GM12878 (cell line): Measurements from ENCODE around the gene MCM5. TPM values are rescaled to one million over a fixed set of nuclear protein-coding genes. Genes with fewer than 3 reads are reported as not detected.

Experiments
- ATAC-seq: fragments of 200-7000 bp; cut with Tn5 transposase; 3 replicates; pipeline ENCODE4 v1.9.1; 2020; ENCODE audit warnings: mild to moderate bottlenecking, moderate library complexity
- BruUV-seq: library from RNA; stranded (reverse); fragments of 400-500 nt; replicated peaks from 2 replicates; lab custom pipeline; 2021; lab: Mats Ljungman, UMichigan
- CTCF ChIA-PET: fragments of 300-600 bp; sonication (Branson Sonifier 250); formaldehyde crosslinking; extraction: SDS; loops from one replicate; lab custom pipeline; 2021; ENCODE audit warnings: inconsistent platforms; lab: Yijun Ruan, JAX
- POLR2A ChIA-PET: fragments of 350-600 bp; formaldehyde crosslinking; extraction: SDS; loops from one replicate; lab custom pipeline; 2021; ENCODE audit warnings: inconsistent platforms; lab: Charles Lee
- RAD21 ChIA-PET: fragments of 300-600 bp; sonication (Branson Sonifier 250); formaldehyde crosslinking; loops from one replicate; lab custom pipeline; 2023; ENCODE audit warnings: antibody characterized with exemption; ENCODE audit not compliant: unreplicated experiment; lab: Charles Lee
- SMC1A ChIA-PET: fragments of 300-600 bp; sonication (Branson Sonifier 250); formaldehyde crosslinking; loops from one replicate; lab custom pipeline; 2023; ENCODE audit not compliant: unreplicated experiment, uncharacterized antibody; lab: Charles Lee
- DNase-seq: peaks from one replicate; pipeline ENCODE4 v3.0.0-alpha.2; 2011; ENCODE audit warnings: low read depth, low spot score
- FAIRE-seq: peaks from 3 replicates; lab custom pipeline; 2011; peaks lifted over from hg19 to GRCh38; lab: Jason Lieb, UNC
- H2AFZ ChIP-seq: 2 replicates; pipeline ENCODE4 v1.6.0; 2011; ENCODE audit warnings: low read depth, low read length, control low read depth; ENCODE audit not compliant: control insufficient read depth
- H3K27ac ChIP-seq: 2 replicates; pipeline ENCODE4 v1.5.1; 2011; ENCODE audit warnings: control low read depth; ENCODE audit not compliant: control insufficient read depth, insufficient read depth
- H3K27me3 ChIP-seq, 2 experiments: replicated peaks in 1 of 2; 2 replicates each; pipeline versions ENCODE4 v1.6.0 to v1.6.1; 2011; ENCODE audit warnings: low read length in 1 of 2; ENCODE audit not compliant: control insufficient read depth in 2 of 2, insufficient read depth in 2 of 2
- H3K36me3 ChIP-seq, 2 experiments: 2 replicates each; pipeline ENCODE4 v1.5.1; 2011; ENCODE audit warnings: low read length in 1 of 2; ENCODE audit not compliant: control insufficient read depth in 2 of 2, insufficient read depth in 2 of 2
- H3K4me1 ChIP-seq: 2 replicates; pipeline ENCODE4 v1.6.1; 2011; ENCODE audit warnings: mild to moderate bottlenecking, low read length, moderate library complexity, mixed read lengths; ENCODE audit not compliant: control insufficient read depth, insufficient read depth
- H3K4me2 ChIP-seq: 2 replicates; pipeline ENCODE4 v1.6.0; 2011; ENCODE audit warnings: control low read depth; ENCODE audit not compliant: control insufficient read depth, insufficient read depth
- H3K4me3 ChIP-seq: fragments of 200-600 bp; sonication (generic); 2 replicates; pipeline ENCODE4 v1.5.1; 2016
- H3K79me2 ChIP-seq: 2 replicates; pipeline ENCODE4 v1.6.0; 2011; ENCODE audit warnings: low read length; ENCODE audit not compliant: control insufficient read depth, insufficient read depth
- H3K9ac ChIP-seq: 2 replicates; pipeline ENCODE4 v1.8.0; 2011; ENCODE audit warnings: low read length, control low read depth, mixed read lengths; ENCODE audit not compliant: control insufficient read depth, insufficient read depth
- H3K9me3 ChIP-seq: replicated peaks from 3 replicates; pipeline ENCODE4 v1.5.1; 2011; ENCODE audit warnings: mild to moderate bottlenecking, low read length; ENCODE audit not compliant: control insufficient read depth, insufficient read depth
- H4K20me1 ChIP-seq: 2 replicates; pipeline ENCODE4 v1.6.0; 2011; ENCODE audit not compliant: control insufficient read depth, insufficient read depth
- EZH2 ChIP-seq: IDR thresholded peaks from 2 replicates; pipeline ENCODE4 v1.6.1; 2012; ENCODE audit warnings: low read depth, mild to moderate bottlenecking, control low read depth, inconsistent platforms, low read length, borderline replicate concordance; ENCODE audit not compliant: control insufficient read depth
- HDAC2 ChIP-seq: fragments of 200-600 bp; sonication (generic); IDR thresholded peaks from 2 replicates; pipeline ENCODE4 v1.6.1; 2017
- IKZF2 ChIP-seq, 2 experiments: fragments of 450-650 bp; IDR thresholded peaks; 2 replicates each; pipeline ENCODE4 v1.6.1; 2017; ENCODE audit warnings: mild to moderate bottlenecking in 2 of 2, moderate library complexity in 2 of 2
- PAX5 ChIP-seq: IDR thresholded peaks from 2 replicates; pipeline ENCODE4 v1.6.1; 2011; ENCODE audit warnings: low read depth, low read length, borderline replicate concordance
- POLR2AphosphoS2 ChIP-seq: IDR thresholded peaks from 2 replicates; pipeline ENCODE4 v1.6.1; 2011; ENCODE audit warnings: low read depth, mild to moderate bottlenecking, low read length, improper control_type of control experiment, moderate library complexity
- RAD51 ChIP-seq: fragments of 450-650 bp; IDR thresholded peaks from 2 replicates; pipeline ENCODE4 v1.6.1; 2016; ENCODE audit warnings: moderate library complexity, mild to moderate bottlenecking, inconsistent platforms
- RB1 ChIP-seq: fragments of 450-650 bp; formaldehyde crosslinking; IDR thresholded peaks from 2 replicates; pipeline ENCODE4 v1.6.1; 2017; ENCODE audit warnings: mild to moderate bottlenecking, borderline replicate concordance
- SMAD5 ChIP-seq: IDR thresholded peaks from 2 replicates; pipeline ENCODE4 v1.6.1; 2016; ENCODE audit warnings: antibody characterized with exemption, low read depth
- SMARCA5 ChIP-seq: fragments of 450-650 bp; IDR thresholded peaks from 2 replicates; pipeline ENCODE4 v1.6.1; 2017; ENCODE audit warnings: mild to moderate bottlenecking
- TBL1XR1 ChIP-seq: IDR thresholded peaks from 2 replicates; pipeline ENCODE4 v1.6.1; 2012; ENCODE audit warnings: low read depth, low read length, improper control_type of control experiment
- TCF12 ChIP-seq: IDR thresholded peaks from 2 replicates; pipeline ENCODE4 v1.6.1; 2011; ENCODE audit warnings: low read depth, mild to moderate bottlenecking, low read length
- ZNF622 ChIP-seq: fragments of 450-650 bp; IDR thresholded peaks from 2 replicates; pipeline ENCODE4 v1.6.1; 2017; ENCODE audit warnings: mild to moderate bottlenecking, inconsistent platforms
- WGBS: methylation state at CpG from one replicate; pipeline ENCODE4 v1.1.6; 2016; ENCODE audit warnings: low lambda C conversion rate; ENCODE audit not compliant: insufficient replicate concordance, insufficient coverage; ENCODE audit errors: missing lambda C conversion rate; 5-methylcytosine and 5-hydroxymethylcytosine counted together
- in situ Hi-C: fragments of 300-500 bp; cut with MboI; formaldehyde crosslinking; loops from 9 replicates; pipeline ENCODE4 v1.14.3; 2018; ENCODE audit warnings: mixed read lengths
- intact Hi-C: fragments of 100-400 bp; cut with micrococcal nuclease; formaldehyde crosslinking; loops from one replicate; pipeline ENCODE4 v1.14.2; 2022; ENCODE audit not compliant: unreplicated experiment
- polyA plus RNA-seq, 11 experiments: library from polyadenylated mRNA; depleted of rRNA in 4 of 11; unstranded in 6 of 11; stranded (reverse) in 5 of 11; fragments of >200 nt; fragmentation: Nextera tagmentation in 4 of 11; fragmentation: Illumina TruSeq in 1 of 11; extraction: Ambion mirVana in 4 of 11; extraction: Trizol in 1 of 11; gene quantifications; 1 replicate in 1 of 11; 2 replicates in 10 of 11; pipeline versions ENCODE4 v1.2.1 to v1.2.3, GENCODE V29; 2011 to 2016; ENCODE audit warnings: inconsistent platforms in 2 of 11, missing spikeins in 2 of 11, low read depth in 1 of 11
- total RNA-seq, 4 experiments: library from RNA; depleted of rRNA in 3 of 4; stranded (reverse); fragments of >200 nt in 3 of 4; fragmentation: Illumina TruSeq in 1 of 4; extraction: Trizol in 1 of 4; gene quantifications; 2 replicates each; pipeline versions ENCODE4 v1.2.1 to v1.2.3, GENCODE V29; 2013 to 2021
- TF ChIP-seq, protein P1 (sequence below): fragments of 450-650 bp; formaldehyde crosslinking; IDR thresholded peaks from 2 replicates; pipeline ENCODE4 v1.5.0; 2022; ENCODE audit warnings: mild to moderate bottlenecking, missing genetic modification characterization
- TF ChIP-seq, protein P2 (sequence below): fragments of 450-650 bp; formaldehyde crosslinking; IDR thresholded peaks from 2 replicates; pipeline ENCODE4 v1.4.0; 2022; ENCODE audit warnings: mild to moderate bottlenecking, moderate library complexity

The MCM5 gene
- total and polyA plus RNA-seq, 10 of the 15 experiments (the other 5 are each of a cell fraction or from before 2014, with no cell fraction given): 14.1 to 360 (median 164) TPM

DNA sequence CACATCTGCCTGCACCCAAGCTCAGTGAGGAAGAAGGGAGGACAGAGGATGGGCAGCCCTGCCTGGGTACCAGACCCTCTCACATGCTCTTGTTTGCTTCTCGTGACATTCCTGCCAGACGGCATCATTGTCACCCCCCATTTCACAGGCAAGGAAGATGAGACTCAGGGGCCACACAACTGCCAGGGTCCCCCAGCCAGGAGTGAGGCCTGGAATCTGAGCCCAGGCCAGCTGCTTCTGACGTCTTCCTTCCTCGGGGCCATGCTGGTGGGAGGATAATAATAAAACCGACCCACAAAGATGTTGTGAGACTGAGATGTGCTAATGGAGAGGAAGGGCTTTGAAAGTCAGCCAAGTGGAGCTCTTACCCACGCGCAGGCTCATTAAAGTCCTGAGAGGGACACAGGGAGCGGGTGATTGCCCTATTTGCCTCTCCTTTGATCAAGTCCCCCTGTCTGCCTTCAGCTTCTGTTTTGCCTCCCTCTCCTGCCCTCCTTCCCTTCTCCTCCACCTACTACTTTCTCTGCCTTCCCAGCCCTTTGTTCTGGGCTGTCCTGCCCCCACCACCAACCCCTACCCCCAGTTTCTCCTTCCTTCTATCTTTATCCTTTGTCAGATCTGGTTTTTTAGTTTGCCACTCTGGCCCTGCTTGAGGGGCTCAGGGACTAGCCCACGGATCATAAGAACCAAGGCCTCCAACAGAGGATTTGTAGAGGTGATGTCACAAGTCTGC, 62.7 kb downstream of the MCM5 start:
- H3K27me3 ChIP-seq: no peaks in the 10 kb centered on the region
- ChIA-PET SMC1A (no interaction called here), RAD21 (no interaction called here), POLR2A (no interaction called here), CTCF (no interaction called here)
- no peak for FAIRE-seq
- H3K4me2 ChIP-seq: no peak overlapping the region
- H4K20me1 ChIP-seq: no peaks in the 10 kb centered on the region
- no peak overlapping the region for H3K9ac ChIP-seq
- H3K79me2 ChIP-seq: no peaks in the 10 kb centered on the region
- no peak for DNase-seq
- no peaks in the 10 kb centered on the region for H3K4me1 ChIP-seq
- H3K36me3 ChIP-seq: no peaks in the 10 kb centered on the region
- intact Hi-C loops: no loop called here
- H3K4me3 ChIP-seq: no peak overlapping the region
- no TSS peak for BruUV-seq
- H3K27ac ChIP-seq: no peak overlapping the region
- no peaks in the 10 kb centered on the region for H3K9me3 ChIP-seq
- in situ Hi-C loops: no loop called here
- WGBS: 58% methylated on average over 9 of the region's 9 CpGs
- no peak overlapping the region for H2AFZ ChIP-seq
- TF ChIP-seq RB1 (no peak), PAX5 (no peak), TCF12 (no peak), SMARCA5 (no peak), HDAC2 (no peak), IKZF2 (IDR thresholded peaks at IDR 0.05) (no peak), SMAD5 (no peak), RAD51 (no peak), TBL1XR1 (no peak), POLR2AphosphoS2 (no peak), EZH2 (no peak), ZNF622 (no peak)
- TF ChIP-seq, protein P1, sequence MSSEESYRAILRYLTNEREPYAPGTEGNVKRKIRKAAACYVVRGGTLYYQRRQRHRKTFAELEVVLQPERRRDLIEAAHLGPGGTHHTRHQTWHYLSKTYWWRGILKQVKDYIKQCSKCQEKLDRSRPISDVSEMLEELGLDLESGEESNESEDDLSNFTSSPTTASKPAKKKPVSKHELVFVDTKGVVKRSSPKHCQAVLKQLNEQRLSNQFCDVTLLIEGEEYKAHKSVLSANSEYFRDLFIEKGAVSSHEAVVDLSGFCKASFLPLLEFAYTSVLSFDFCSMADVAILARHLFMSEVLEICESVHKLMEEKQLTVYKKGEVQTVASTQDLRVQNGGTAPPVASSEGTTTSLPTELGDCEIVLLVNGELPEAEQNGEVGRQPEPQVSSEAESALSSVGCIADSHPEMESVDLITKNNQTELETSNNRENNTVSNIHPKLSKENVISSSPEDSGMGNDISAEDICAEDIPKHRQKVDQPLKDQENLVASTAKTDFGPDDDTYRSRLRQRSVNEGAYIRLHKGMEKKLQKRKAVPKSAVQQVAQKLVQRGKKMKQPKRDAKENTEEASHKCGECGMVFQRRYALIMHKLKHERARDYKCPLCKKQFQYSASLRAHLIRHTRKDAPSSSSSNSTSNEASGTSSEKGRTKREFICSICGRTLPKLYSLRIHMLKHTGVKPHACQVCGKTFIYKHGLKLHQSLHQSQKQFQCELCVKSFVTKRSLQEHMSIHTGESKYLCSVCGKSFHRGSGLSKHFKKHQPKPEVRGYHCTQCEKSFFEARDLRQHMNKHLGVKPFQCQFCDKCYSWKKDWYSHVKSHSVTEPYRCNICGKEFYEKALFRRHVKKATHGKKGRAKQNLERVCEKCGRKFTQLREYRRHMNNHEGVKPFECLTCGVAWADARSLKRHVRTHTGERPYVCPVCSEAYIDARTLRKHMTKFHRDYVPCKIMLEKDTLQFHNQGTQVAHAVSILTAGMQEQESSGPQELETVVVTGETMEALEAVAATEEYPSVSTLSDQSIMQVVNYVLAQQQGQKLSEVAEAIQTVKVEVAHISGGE (CRISPR knock-in tag): no peak
- TF ChIP-seq, protein P2, sequence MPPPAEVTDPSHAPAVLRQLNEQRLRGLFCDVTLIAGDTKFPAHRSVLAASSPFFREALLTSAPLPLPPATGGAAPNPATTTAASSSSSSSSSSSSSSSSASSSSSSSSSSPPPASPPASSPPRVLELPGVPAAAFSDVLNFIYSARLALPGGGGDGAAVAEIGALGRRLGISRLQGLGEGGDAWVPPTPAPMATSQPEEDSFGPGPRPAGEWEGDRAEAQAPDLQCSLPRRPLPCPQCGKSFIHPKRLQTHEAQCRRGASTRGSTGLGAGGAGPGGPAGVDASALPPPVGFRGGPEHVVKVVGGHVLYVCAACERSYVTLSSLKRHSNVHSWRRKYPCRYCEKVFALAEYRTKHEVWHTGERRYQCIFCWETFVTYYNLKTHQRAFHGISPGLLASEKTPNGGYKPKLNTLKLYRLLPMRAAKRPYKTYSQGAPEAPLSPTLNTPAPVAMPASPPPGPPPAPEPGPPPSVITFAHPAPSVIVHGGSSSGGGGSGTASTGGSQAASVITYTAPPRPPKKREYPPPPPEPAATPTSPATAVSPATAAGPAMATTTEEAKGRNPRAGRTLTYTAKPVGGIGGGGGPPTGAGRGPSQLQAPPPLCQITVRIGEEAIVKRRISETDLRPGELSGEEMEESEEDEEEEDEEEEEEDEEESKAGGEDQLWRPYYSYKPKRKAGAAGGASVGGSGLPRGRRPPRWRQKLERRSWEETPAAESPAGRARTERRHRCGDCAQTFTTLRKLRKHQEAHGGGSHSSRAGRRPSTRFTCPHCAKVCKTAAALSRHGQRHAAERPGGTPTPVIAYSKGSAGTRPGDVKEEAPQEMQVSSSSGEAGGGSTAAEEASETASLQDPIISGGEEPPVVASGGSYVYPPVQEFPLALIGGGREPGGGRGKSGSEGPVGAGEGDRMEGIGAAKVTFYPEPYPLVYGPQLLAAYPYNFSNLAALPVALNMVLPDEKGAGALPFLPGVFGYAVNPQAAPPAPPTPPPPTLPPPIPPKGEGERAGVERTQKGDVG (CRISPR knock-in tag): no peak
- TF ChIP-seq, all 136 proteins: peak for 0
- no peak for ATAC-seq
